ENCODE data around the gene DBP. TPM values are rescaled to one million over a fixed set of nuclear protein-coding genes. Genes with fewer than 3 reads are reported as not detected.

DBP gene
- total and polyA plus RNA-seq, 10 of the 15 experiments (the other 5 are each of a cell fraction or from before 2014, with no cell fraction given), result 2.0 to 10.6 (median 6.9) TPM

- in situ Hi-C loops (cut with MboI), result no loop called here
- intact Hi-C loops (cut with micrococcal nuclease; ENCODE audit: unreplicated experiment), result no loop called here
Measured at GRCh38 chr19:48591021-48591420, 46.2 kb downstream of the DBP start.

More at GRCh38 chr19:48591021-48591420, 46.2 kb downstream of the DBP start:
- FAIRE-seq (no peak), ATAC-seq (no peak), DNase-seq (ENCODE audit: low read depth, low spot score) (no peak)
- TF ChIP-seq MEF2B (IDR thresholded peaks at IDR 0.05; ENCODE audit: partially characterized antibody, poor library complexity, severe bottlenecking) (no peak), CTCF (IDR thresholded peaks at IDR 0.05 in 2 of 3, conservative IDR thresholded peaks at IDR 0.05 in 1 of 3; ENCODE audit: control insufficient read depth in 2 of 3, extremely low read depth in 1 of 3, insufficient read depth in 1 of 3, low read depth in 3 of 3, low read length in 3 of 3) (peak in 2 of 3 experiments; percentile 4 to 8; a peak in 1 of 6 replicates)
- Histone ChIP-seq H3K27me3 (replicated peaks in 1 of 2; ENCODE audit: control insufficient read depth in 2 of 2, insufficient read depth in 2 of 2, low read length in 1 of 2) (peaks cover 0 to 2% of the 10 kb centered on the region in 2 experiments; a peak in 1 of 4 replicates), H3K4me1 (ENCODE audit: control insufficient read depth, insufficient read depth, low read length) (no peaks in the 10 kb centered on the region), H3K9me3 (replicated peaks; ENCODE audit: control insufficient read depth, insufficient read depth, low read length) (no peaks in the 10 kb centered on the region), H3K9ac (ENCODE audit: control insufficient read depth, insufficient read depth, low read length) (no peak overlapping the region), H2AFZ (ENCODE audit: control insufficient read depth, low read depth, low read length) (no peak overlapping the region), H4K20me1 (ENCODE audit: control insufficient read depth, insufficient read depth) (no peaks in the 10 kb centered on the region), H3K4me3 (no peak overlapping the region), H3K36me3 (ENCODE audit: control insufficient read depth in 2 of 2, insufficient read depth in 2 of 2, low read length in 1 of 2) (no peaks in the 10 kb centered on the region), H3K27ac (ENCODE audit: control insufficient read depth, insufficient read depth) (no peak overlapping the region), H3K4me2 (ENCODE audit: control insufficient read depth, insufficient read depth) (no peak overlapping the region), H3K79me2 (ENCODE audit: control insufficient read depth, insufficient read depth, low read length) (no peaks in the 10 kb centered on the region)
- RAD21 ChIA-PET (ENCODE audit: unreplicated experiment), result interaction anchor here (1.4 kb wide), 1 partner anchor 85 kb away, joined by 3 read pairs; no protein-coding TSS in a partner anchor
- SMC1A ChIA-PET (ENCODE audit: uncharacterized antibody, unreplicated experiment), result interaction anchor here (1.0 kb wide), 1 partner anchor 16 kb away, joined by 3 read pairs; no protein-coding TSS in a partner anchor
- POLR2A ChIA-PET, result no interaction called here
- 32% methylated on average over 5 of the region's 5 CpGs for WGBS (ENCODE audit: insufficient coverage, insufficient replicate concordance, low lambda C conversion rate, missing lambda C conversion rate)
- CTCF ChIA-PET, result interaction anchor here (0.9 to 3.4 kb wide), 5 partner anchors 17 to 324 kb away, joined by 3 to 24 read pairs (median 3); partner anchors contain the start of gene KDELR1
- BruUV-seq (replicated peaks), result no TSS peak
